GM12801 (cell line): ENCODE results near the gene IFNA8.

ENCODE experiments used
- CTCF ChIP-seq: IDR thresholded peaks from one replicate; pipeline ENCODE4 v1.5.1; 2011; ENCODE audit warnings: control low read depth; ENCODE audit not compliant: insufficient read length; ENCODE audit errors: extremely low read depth

Gene IFNA8

GRCh38 chr9:21413624-21414023 lies 4.7 kb downstream of the IFNA8 start:
- TF ChIP-seq CTCF = no peak

- no peak for TF ChIP-seq CTCF
Observed at GRCh38 chr9:21414220-21414940, 5.5 kb downstream of the IFNA8 start.

- TF ChIP-seq CTCF = no peak
Observed at GRCh38 chr9:21415493-21416267, 6.8 kb downstream of the IFNA8 start.

DNA sequence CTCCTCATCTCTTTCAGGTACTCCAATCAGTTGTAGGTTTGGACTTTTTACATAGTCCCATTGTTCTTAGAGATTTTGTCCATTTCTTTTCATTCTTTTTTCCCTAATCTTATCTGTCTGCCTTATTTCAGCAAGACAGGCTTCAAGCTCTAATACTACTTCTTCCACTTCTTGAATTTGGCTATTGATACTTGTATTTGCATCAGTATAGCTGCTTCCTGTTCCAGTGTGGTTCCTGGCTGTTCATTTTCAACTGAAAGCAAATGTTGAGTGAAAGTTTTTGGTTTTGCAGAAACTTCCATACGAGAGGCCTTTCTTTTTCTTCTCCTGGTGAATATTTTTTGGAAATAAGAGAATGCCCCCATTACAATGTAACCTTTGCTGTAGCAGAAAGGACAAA lies 19.3 kb downstream of the IFNA8 start:
- TF ChIP-seq CTCF = no peak

DNA sequence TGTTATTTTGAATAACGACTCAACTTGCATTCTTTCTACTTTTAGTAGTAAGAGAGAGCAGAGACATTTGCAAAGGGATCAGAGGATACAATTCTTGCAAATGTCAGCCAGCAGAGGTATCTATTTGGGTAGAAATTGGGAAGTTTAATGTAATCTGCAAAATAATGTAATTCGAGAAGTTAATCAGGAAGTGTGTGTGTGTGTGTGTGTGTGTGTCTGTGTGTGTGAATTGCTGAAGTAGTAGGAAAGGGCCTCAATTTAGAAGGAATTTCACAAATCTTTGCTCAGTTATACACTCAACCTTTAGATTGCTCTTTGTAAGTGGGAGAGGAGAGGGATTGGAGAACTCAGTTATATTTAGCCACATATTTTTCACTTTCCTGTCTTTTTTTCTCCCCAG lies 20.3 kb downstream of the IFNA8 start:
- TF ChIP-seq CTCF = no peak

DNA sequence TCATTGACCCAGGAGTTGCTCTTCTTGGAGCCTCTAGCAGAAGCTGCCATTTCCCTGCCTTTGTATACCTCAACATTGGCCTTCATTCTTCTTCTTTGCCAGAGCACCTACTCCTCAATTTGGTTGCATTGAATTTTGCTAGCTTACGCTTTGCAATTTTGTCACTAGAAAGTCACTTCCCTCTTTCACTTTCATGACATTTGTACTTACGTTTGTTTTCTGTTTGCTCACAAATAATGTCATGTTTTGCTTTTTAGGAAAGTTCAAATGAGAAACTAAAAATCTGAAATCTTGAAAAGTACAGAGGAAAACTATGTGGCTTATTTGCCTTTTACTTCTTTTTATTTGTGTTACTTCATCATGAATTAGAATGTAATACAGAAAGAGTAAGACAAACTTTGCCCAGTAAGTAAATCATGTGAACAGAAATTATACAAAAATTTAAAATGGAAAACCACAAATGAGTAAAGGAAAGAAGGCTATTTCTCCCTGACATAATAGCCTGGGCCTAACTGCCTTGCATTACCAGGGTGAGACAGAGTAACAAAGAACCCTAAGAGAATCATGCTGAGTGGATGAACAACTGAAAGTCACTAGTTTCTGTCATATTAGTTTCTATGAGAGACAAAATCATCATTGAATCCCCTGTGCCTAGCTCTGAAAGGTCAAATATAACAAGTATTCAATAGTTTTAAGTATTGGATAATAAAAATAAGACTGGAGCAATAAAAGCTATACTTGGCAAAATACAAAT lies 23.9 kb downstream of the IFNA8 start:
- TF ChIP-seq CTCF = no peak
